NT2/D1 (cell line): ENCODE measurements around the gene GPI.

Experiments
- DNase-seq: peaks from one replicate; pipeline ENCODE4 v3.0.0-alpha.2; 2011; ENCODE audit warnings: low read depth, low spot score
- H3K27me3 ChIP-seq: 2 replicates; pipeline ENCODE4 v1.6.0; 2011; ENCODE audit warnings: mild to moderate bottlenecking; ENCODE audit not compliant: insufficient read length, insufficient read depth
- H3K36me3 ChIP-seq: 2 replicates; pipeline ENCODE4 v1.6.1; 2011; ENCODE audit warnings: mild to moderate bottlenecking, low read length, mixed read lengths; ENCODE audit not compliant: insufficient read depth, insufficient read length
- H3K4me1 ChIP-seq: 2 replicates; pipeline ENCODE4 v1.5.1; 2011; ENCODE audit not compliant: insufficient read depth, insufficient read length
- H3K4me3 ChIP-seq: 2 replicates; pipeline ENCODE4 v1.5.1; 2011; ENCODE audit warnings: low read depth; ENCODE audit not compliant: insufficient read length
- H3K9ac ChIP-seq: 2 replicates; pipeline ENCODE4 v1.6.0; 2011; ENCODE audit warnings: low read depth; ENCODE audit not compliant: insufficient read length
- H3K9me3 ChIP-seq: 2 replicates; pipeline ENCODE4 v1.5.1; 2011; ENCODE audit warnings: mild to moderate bottlenecking, low read length; ENCODE audit not compliant: insufficient read depth
- SUZ12 ChIP-seq: IDR thresholded peaks from 2 replicates; pipeline ENCODE4 v1.6.1; 2011; ENCODE audit not compliant: insufficient read length, insufficient read depth; ENCODE audit errors: extremely low read depth
- YY1 ChIP-seq: IDR thresholded peaks from 2 replicates; pipeline ENCODE4 v1.6.1; 2011; ENCODE audit not compliant: insufficient read length, insufficient read depth
- ZNF274 ChIP-seq: IDR thresholded peaks from 2 replicates; pipeline ENCODE4 v1.6.1; 2011; ENCODE audit warnings: mild to moderate bottlenecking, low read depth, low read length

The GPI gene

GRCh38 chr19:34429553-34429952 is 64.6 kb downstream of the GPI start:
- H3K9me3 ChIP-seq = no peaks in the 10 kb centered on the region
- no peaks in the 10 kb centered on the region for H3K27me3 ChIP-seq
- peak overlapping the region; percentile 95 for H3K4me3 ChIP-seq
- DNase-seq = no peak
- H3K9ac ChIP-seq = no peak overlapping the region
- TF ChIP-seq ZNF274 = no peak
- no peak for TF ChIP-seq YY1
- H3K4me1 ChIP-seq = no peaks in the 10 kb centered on the region
- peaks cover 44% of the 10 kb centered on the region for H3K36me3 ChIP-seq

GRCh38 chr19:34430738-34431625 is 66.0 kb downstream of the GPI start:
- H3K36me3 ChIP-seq = peaks cover 53% of the 10 kb centered on the region
- DNase-seq = no peak

GRCh38 chr19:34431681-34432402 is 66.8 kb downstream of the GPI start:
- DNase-seq = no peak
- H3K36me3 ChIP-seq = peaks cover 54% of the 10 kb centered on the region
- H3K4me3 ChIP-seq = no peak overlapping the region
- H3K4me1 ChIP-seq = no peaks in the 10 kb centered on the region
- H3K9me3 ChIP-seq = no peaks in the 10 kb centered on the region
- no peak for TF ChIP-seq SUZ12
- TF ChIP-seq YY1 = no peak
- no peak for TF ChIP-seq ZNF274
- no peak overlapping the region for H3K9ac ChIP-seq
- H3K27me3 ChIP-seq = no peaks in the 10 kb centered on the region

More at GRCh38 chr19:34430738-34431625, 66.0 kb downstream of the GPI start:
- TF ChIP-seq ZNF274 (no peak), SUZ12 (no peak), YY1 (no peak)
- H3K9me3 ChIP-seq = no peaks in the 10 kb centered on the region
- no peaks in the 10 kb centered on the region for H3K27me3 ChIP-seq
- H3K4me1 ChIP-seq = no peaks in the 10 kb centered on the region
- no peak overlapping the region for H3K4me3 ChIP-seq
- H3K9ac ChIP-seq = no peak overlapping the region

- no peak for TF ChIP-seq SUZ12
- TF ChIP-seq ZNF274 = no peak
- no peak for TF ChIP-seq YY1
- no peaks in the 10 kb centered on the region for H3K9me3 ChIP-seq
- H3K4me3 ChIP-seq = no peak overlapping the region
- no peak for DNase-seq
- peaks cover 61% of the 10 kb centered on the region for H3K36me3 ChIP-seq
- H3K4me1 ChIP-seq = no peaks in the 10 kb centered on the region
- H3K27me3 ChIP-seq = no peaks in the 10 kb centered on the region
- H3K9ac ChIP-seq = no peak overlapping the region
Measured at GRCh38 chr19:34432797-34433196, 67.8 kb downstream of the GPI start.

GRCh38 chr19:34436716-34437115 is 71.7 kb downstream of the GPI start:
- no peaks in the 10 kb centered on the region for H3K9me3 ChIP-seq
- H3K36me3 ChIP-seq = peaks cover 73% of the 10 kb centered on the region
- H3K27me3 ChIP-seq = no peaks in the 10 kb centered on the region
- no peak for DNase-seq
- no peak for TF ChIP-seq YY1
- TF ChIP-seq ZNF274 = no peak
- TF ChIP-seq SUZ12 = no peak
- H3K4me1 ChIP-seq = no peaks in the 10 kb centered on the region
- H3K9ac ChIP-seq = no peak overlapping the region
- no peak overlapping the region for H3K4me3 ChIP-seq

GRCh38 chr19:34448191-34448590 is 83.2 kb downstream of the GPI start:
- no peak for TF ChIP-seq SUZ12
- no peak for TF ChIP-seq YY1
- TF ChIP-seq ZNF274 = no peak
- peaks cover 82% of the 10 kb centered on the region for H3K36me3 ChIP-seq
- H3K4me1 ChIP-seq = no peaks in the 10 kb centered on the region

More at GRCh38 chr19:34448191-34448590, 83.2 kb downstream of the GPI start:
- no peak overlapping the region for H3K9ac ChIP-seq
- H3K9me3 ChIP-seq = no peaks in the 10 kb centered on the region
- DNase-seq = no peak
- no peaks in the 10 kb centered on the region for H3K27me3 ChIP-seq
- H3K4me3 ChIP-seq = no peak overlapping the region
